ENCODE data around the gene PIK3C2G.

PIK3C2G gene

DNA sequence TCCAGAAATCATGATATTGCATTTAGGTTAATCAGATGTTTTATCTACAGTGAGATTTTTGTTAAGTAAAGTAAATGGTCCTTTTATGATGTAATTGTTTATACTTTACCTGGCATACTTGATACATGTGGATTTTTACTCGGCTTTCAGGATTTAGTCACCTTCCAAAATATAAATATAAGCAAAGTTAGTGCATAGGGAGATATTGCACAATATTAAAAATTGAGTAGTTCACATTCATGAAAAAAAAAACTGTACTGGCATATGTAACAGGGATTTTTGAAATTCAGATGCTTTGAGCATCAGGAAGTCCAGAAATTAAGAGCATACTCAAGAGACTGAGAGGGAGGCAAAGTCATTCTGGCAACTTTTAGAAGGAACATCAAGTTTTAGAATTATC lies 303.0 kb downstream of the PIK3C2G start:
- no peaks in the 10 kb centered on the region for H3K27me3 ChIP-seq
- no peak for TF ChIP-seq CTCF (IDR thresholded peaks at IDR 0.05)
- H3K36me3 ChIP-seq, result no peaks in the 10 kb centered on the region
- H3K27ac ChIP-seq, result no peak overlapping the region
- no peaks in the 10 kb centered on the region for H3K4me1 ChIP-seq (ENCODE audit: control insufficient read depth in 1 of 2, insufficient read depth in 1 of 2, low read depth in 1 of 2, low read length in 1 of 2)
- no peaks in the 10 kb centered on the region for H3K9me3 ChIP-seq
- no peak overlapping the region for H3K4me3 ChIP-seq (ENCODE audit: low read depth in 1 of 2, low read length in 1 of 2)

DNA sequence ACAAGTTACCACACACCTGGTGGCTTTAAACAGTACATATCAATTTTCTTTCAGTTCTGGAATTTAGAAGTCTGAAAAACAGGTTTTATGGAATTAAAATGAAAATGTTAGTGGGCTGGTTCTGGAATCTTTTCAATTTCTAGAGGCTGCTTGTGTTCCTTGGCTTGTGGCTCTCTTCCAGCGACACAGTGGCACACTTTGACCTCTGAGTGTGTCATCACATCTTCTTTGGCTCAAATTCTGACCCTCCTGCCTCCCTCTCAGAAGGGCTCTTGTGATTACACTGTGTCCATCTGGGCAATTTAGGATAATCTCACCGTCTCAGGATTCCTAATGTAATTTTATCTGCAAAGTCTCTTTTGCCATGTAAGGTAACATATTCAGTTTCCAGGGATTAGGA lies 306.5 kb downstream of the PIK3C2G start:
- no peak overlapping the region for H3K4me3 ChIP-seq (ENCODE audit: low read depth in 1 of 2, low read length in 1 of 2)
- no peaks in the 10 kb centered on the region for H3K27me3 ChIP-seq
- TF ChIP-seq CTCF (IDR thresholded peaks at IDR 0.05), result no peak
- H3K4me1 ChIP-seq (ENCODE audit: control insufficient read depth in 1 of 2, insufficient read depth in 1 of 2, low read depth in 1 of 2, low read length in 1 of 2), result no peaks in the 10 kb centered on the region
- H3K27ac ChIP-seq, result no peak overlapping the region
- H3K9me3 ChIP-seq, result no peaks in the 10 kb centered on the region
- no peaks in the 10 kb centered on the region for H3K36me3 ChIP-seq

- H3K27ac ChIP-seq, result no peak overlapping the region
- no peaks in the 10 kb centered on the region for H3K4me1 ChIP-seq (ENCODE audit: control insufficient read depth in 1 of 2, insufficient read depth in 1 of 2, low read depth in 1 of 2, low read length in 1 of 2)
- H3K9me3 ChIP-seq, result no peaks in the 10 kb centered on the region
- H3K27me3 ChIP-seq, result no peaks in the 10 kb centered on the region
- TF ChIP-seq CTCF (IDR thresholded peaks at IDR 0.05), result no peak
- H3K4me3 ChIP-seq (ENCODE audit: low read depth in 1 of 2, low read length in 1 of 2), result no peak overlapping the region
- H3K36me3 ChIP-seq, result no peaks in the 10 kb centered on the region
Measured at GRCh38 chr12:18570543-18570942, 309.2 kb downstream of the PIK3C2G start.

DNA sequence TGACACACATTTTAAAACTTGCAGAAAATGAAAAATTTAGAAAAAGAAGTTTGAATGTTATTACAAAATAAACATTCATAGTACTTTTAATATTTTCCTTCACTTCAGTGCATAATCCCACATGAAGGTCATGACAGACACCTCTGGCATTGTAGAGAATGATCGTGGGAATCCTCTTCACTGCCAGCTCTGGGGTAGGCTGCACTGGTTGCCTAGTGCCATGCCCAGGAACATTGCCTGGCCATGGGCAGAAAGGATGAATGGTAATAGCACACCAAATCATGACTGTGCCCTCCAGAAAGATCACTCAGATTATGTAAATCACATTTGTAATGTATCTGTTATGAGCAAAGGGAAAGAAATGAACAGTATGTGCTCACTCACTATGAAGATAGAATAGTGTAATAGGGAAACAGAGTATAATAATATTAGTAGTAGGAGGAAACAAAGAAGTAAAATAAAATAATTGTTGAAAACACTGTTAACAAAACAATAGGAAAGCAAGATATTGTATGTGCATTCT lies 314.8 kb downstream of the PIK3C2G start:
- no peak for TF ChIP-seq CTCF (IDR thresholded peaks at IDR 0.05)
- no peaks in the 10 kb centered on the region for H3K36me3 ChIP-seq
- no peak overlapping the region for H3K4me3 ChIP-seq (ENCODE audit: low read depth in 1 of 2, low read length in 1 of 2)

GRCh38 chr12:18576648-18577047 lies 315.3 kb downstream of the PIK3C2G start:
- H3K36me3 ChIP-seq, result no peaks in the 10 kb centered on the region
- no peaks in the 10 kb centered on the region for H3K9me3 ChIP-seq
- no peak overlapping the region for H3K4me3 ChIP-seq (ENCODE audit: low read depth in 1 of 2, low read length in 1 of 2)
- no peak for TF ChIP-seq CTCF (IDR thresholded peaks at IDR 0.05)
- H3K27me3 ChIP-seq, result no peaks in the 10 kb centered on the region
- H3K4me1 ChIP-seq (ENCODE audit: control insufficient read depth in 1 of 2, insufficient read depth in 1 of 2, low read depth in 1 of 2, low read length in 1 of 2), result no peaks in the 10 kb centered on the region
- no peak overlapping the region for H3K27ac ChIP-seq

More for the DNA sequence above, 314.8 kb downstream of the PIK3C2G start:
- Histone ChIP-seq H3K27me3 (no peaks in the 10 kb centered on the region), H3K9me3 (no peaks in the 10 kb centered on the region), H3K27ac (no peak overlapping the region), H3K4me1 (ENCODE audit: control insufficient read depth in 1 of 2, insufficient read depth in 1 of 2, low read depth in 1 of 2, low read length in 1 of 2) (no peaks in the 10 kb centered on the region)

DNA sequence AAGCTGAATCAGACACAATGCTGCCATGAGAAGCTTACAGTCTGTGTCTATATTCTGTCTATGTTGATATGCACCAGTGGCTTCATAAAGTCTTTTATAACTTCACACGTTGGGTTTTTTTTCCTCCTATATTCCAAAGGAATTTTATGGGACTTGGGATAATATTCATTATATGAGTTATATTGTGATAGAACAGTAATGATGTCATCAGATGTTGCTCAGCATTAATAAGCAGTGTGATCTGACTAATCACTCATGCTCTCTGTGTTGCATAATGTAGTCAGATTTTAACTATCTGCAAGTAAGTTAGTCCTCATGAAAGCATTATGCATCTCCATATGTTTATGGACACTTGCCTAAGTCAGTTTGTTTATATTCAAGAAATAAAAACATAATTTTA lies 316.9 kb downstream of the PIK3C2G start:
- H3K4me1 ChIP-seq (ENCODE audit: control insufficient read depth in 1 of 2, insufficient read depth in 1 of 2, low read depth in 1 of 2, low read length in 1 of 2), result no peaks in the 10 kb centered on the region
- H3K9me3 ChIP-seq, result no peaks in the 10 kb centered on the region
- H3K27me3 ChIP-seq, result no peaks in the 10 kb centered on the region
- no peaks in the 10 kb centered on the region for H3K36me3 ChIP-seq
- no peak overlapping the region for H3K27ac ChIP-seq
- no peak for TF ChIP-seq CTCF (IDR thresholded peaks at IDR 0.05)
- H3K4me3 ChIP-seq (ENCODE audit: low read depth in 1 of 2, low read length in 1 of 2), result no peak overlapping the region
